Vagina (tissue), 2 donors: ENCODE measurements around the gene MFSD6.

Source experiments
- CTCF ChIP-seq, 3 experiments: fragments of 450-650 bp in 2 of 3; fragments of 200-600 bp in 1 of 3; sonication (generic) in 1 of 3; IDR thresholded peaks; one replicate each; pipeline ENCODE4 v1.5.1; 2017 to 2019; ENCODE audit warnings: antibody characterized with exemption in 3 of 3, mild to moderate bottlenecking in 2 of 3, moderate library complexity in 2 of 3
- POLR2AphosphoS5 ChIP-seq, 2 donors: sonication (generic); formaldehyde crosslinking; IDR thresholded peaks; one replicate each; pipeline ENCODE4 v1.9.0; 2017; ENCODE audit warnings: antibody characterized with exemption in 2 of 2, mild to moderate bottlenecking in 2 of 2, low read depth in 1 of 2; ENCODE audit not compliant: insufficient read depth in 1 of 2

DNA sequence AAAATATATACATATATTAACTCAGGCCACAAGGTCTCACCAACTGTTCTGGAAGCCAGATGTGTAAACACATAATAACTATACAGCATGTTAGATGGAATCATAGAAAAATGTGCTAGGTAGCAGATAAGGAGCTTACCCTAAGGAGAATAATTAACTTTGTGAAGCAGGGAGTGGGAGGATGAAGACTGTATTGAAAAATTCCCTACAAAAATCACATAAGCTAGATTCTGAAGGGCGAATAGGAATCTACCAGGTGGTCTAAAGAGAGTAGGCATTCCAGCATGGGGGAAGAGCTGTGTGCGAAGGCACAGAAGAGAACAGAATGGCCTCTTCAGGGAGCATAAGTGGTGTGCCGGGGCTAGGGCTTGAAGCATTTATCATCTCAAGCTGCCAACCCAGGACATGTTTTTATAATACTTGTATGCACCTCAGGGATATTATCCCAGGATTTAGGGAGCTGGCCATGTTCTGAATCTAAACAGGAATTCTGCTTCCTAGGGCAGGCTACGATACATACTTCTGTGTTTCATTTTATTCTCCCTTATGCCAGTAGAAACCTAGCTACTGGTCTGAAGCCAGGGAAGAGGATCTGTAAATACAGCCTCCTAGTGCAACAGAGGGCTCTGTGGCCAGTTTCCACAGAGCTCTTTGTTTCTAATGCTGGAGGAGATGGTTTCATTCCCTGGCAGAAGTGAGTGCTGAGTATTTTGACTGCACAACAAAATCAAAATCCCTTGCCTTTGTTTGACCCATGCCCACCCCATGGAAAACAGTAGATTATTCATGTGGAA lies 69.7 kb downstream of the MFSD6 start:
- TF ChIP-seq POLR2AphosphoS5 (IDR thresholded peaks at IDR 0.05; ENCODE audit: insufficient read depth in 1 of 2, low read depth in 1 of 2) = no peak
- TF ChIP-seq CTCF (IDR thresholded peaks at IDR 0.05) = no peak
